ENCODE measurements around the gene PAPSS1.

The PAPSS1 gene

DNA sequence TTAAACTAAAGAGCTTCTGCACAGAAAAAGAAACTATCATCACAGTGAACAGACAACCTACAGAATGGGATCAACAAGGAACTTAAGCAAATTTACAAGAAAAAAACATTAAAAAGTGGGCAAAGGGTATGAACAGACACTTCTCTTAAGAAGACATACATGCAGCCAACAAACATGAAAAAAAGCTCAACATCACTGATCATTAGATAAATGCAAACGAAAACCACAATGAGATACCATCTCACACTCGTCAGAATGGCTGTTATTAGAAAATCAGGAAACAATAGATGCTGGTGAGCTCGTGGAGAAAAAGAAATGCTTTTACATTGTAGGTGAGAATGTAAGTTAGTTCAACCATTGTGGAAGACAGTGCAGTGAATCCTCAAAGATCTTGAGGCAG, 27.8 kb downstream of the PAPSS1 start:
- Histone ChIP-seq H3K36me3 (ENCODE audit: control insufficient read depth in 2 of 2, insufficient read depth in 2 of 2, low read length in 2 of 2) (peaks cover 0 to 4% of the 10 kb centered on the region in 2 donors), H3K27me3 (ENCODE audit: control insufficient read depth in 2 of 2, insufficient read depth in 2 of 2, low read length in 2 of 2) (no peaks in the 10 kb centered on the region), H3K4me1 (ENCODE audit: control insufficient read depth in 2 of 2, insufficient read depth in 2 of 2, low read length in 2 of 2) (no peaks in the 10 kb centered on the region), H3K4me3 (ENCODE audit: low read length in 2 of 2) (no peak overlapping the region), H3K9me3 (ENCODE audit: control insufficient read depth in 2 of 2, low read length in 2 of 2) (no peaks in the 10 kb centered on the region), H3K27ac (ENCODE audit: low read depth in 2 of 2, low read length in 2 of 2) (no peak overlapping the region), H3K9ac (ENCODE audit: low read depth in 1 of 2, low read length in 2 of 2) (no peak overlapping the region)

- H3K9ac ChIP-seq (ENCODE audit: low read depth in 1 of 2, low read length in 2 of 2): no peak overlapping the region
- H3K4me3 ChIP-seq (ENCODE audit: low read length in 2 of 2): no peak overlapping the region
- H3K36me3 ChIP-seq (ENCODE audit: control insufficient read depth in 2 of 2, insufficient read depth in 2 of 2, low read length in 2 of 2): peaks cover 0 to 7% of the 10 kb centered on the region in 2 donors
- H3K27ac ChIP-seq (ENCODE audit: low read depth in 2 of 2, low read length in 2 of 2): no peak overlapping the region
- H3K9me3 ChIP-seq (ENCODE audit: control insufficient read depth in 2 of 2, low read length in 2 of 2): no peaks in the 10 kb centered on the region
- no peaks in the 10 kb centered on the region for H3K27me3 ChIP-seq (ENCODE audit: control insufficient read depth in 2 of 2, insufficient read depth in 2 of 2, low read length in 2 of 2)
- no peaks in the 10 kb centered on the region for H3K4me1 ChIP-seq (ENCODE audit: control insufficient read depth in 2 of 2, insufficient read depth in 2 of 2, low read length in 2 of 2)
These were observed 28.7 kb downstream of the PAPSS1 start for GRCh38 chr4:107691378-107691777.

GRCh38 chr4:107689912-107690587, 30.0 kb downstream of the PAPSS1 start:
- H3K9me3 ChIP-seq (ENCODE audit: control insufficient read depth in 2 of 2, low read length in 2 of 2): no peaks in the 10 kb centered on the region
- H3K27me3 ChIP-seq (ENCODE audit: control insufficient read depth in 2 of 2, insufficient read depth in 2 of 2, low read length in 2 of 2): no peaks in the 10 kb centered on the region
- H3K36me3 ChIP-seq (ENCODE audit: control insufficient read depth in 2 of 2, insufficient read depth in 2 of 2, low read length in 2 of 2): peaks cover 0 to 8% of the 10 kb centered on the region in 2 donors
- no peaks in the 10 kb centered on the region for H3K4me1 ChIP-seq (ENCODE audit: control insufficient read depth in 2 of 2, insufficient read depth in 2 of 2, low read length in 2 of 2)
- H3K9ac ChIP-seq (ENCODE audit: low read depth in 1 of 2, low read length in 2 of 2): no peak overlapping the region
- no peak overlapping the region for H3K27ac ChIP-seq (ENCODE audit: low read depth in 2 of 2, low read length in 2 of 2)
- no peak overlapping the region for H3K4me3 ChIP-seq (ENCODE audit: low read length in 2 of 2)

DNA sequence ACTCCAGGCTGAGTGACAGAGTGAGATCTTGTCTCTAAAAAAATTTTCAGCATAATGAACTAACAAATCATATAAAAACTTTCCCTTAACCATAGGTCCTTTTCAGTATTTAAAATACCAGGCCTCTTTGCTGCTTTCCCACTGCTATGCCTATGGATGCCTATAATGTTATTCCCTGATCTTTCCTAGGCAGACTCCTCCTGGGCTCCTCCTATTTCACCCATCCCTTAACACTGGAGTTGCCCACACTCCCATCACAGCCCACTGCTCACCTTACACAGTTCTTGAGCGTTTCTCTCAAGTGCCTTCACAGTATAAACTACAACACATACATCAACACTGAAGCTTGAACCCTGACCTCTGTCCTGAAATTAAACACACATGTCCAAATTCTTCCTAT, 31.6 kb downstream of the PAPSS1 start:
- H3K27ac ChIP-seq (ENCODE audit: low read depth in 2 of 2, low read length in 2 of 2): no peak overlapping the region
- no peak overlapping the region for H3K4me3 ChIP-seq (ENCODE audit: low read length in 2 of 2)
- H3K9ac ChIP-seq (ENCODE audit: low read depth in 1 of 2, low read length in 2 of 2): no peak overlapping the region
- H3K36me3 ChIP-seq (ENCODE audit: control insufficient read depth in 2 of 2, insufficient read depth in 2 of 2, low read length in 2 of 2): peaks cover 0 to 4% of the 10 kb centered on the region in 2 donors
- H3K9me3 ChIP-seq (ENCODE audit: control insufficient read depth in 2 of 2, low read length in 2 of 2): no peaks in the 10 kb centered on the region
- no peaks in the 10 kb centered on the region for H3K27me3 ChIP-seq (ENCODE audit: control insufficient read depth in 2 of 2, insufficient read depth in 2 of 2, low read length in 2 of 2)
- no peaks in the 10 kb centered on the region for H3K4me1 ChIP-seq (ENCODE audit: control insufficient read depth in 2 of 2, insufficient read depth in 2 of 2, low read length in 2 of 2)

DNA sequence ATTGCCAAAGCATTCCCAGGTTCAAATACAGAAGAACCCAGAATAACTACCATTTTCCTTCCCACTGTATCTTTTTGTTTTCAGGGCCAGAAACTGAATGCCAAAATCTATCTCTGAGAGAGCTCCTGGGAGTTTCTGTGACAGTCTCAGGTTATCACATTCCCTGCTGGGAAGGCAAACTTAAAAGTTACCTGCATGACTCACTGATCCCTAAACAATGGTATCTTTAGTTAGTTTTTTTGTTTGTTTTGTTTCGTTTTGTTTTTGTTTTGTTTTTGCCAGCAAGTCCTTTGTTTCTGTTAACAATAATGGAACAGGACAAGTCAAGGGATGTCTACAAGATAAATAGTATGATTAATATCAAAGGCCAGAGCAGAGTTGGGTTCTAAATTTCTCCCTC, 34.3 kb downstream of the PAPSS1 start:
- Histone ChIP-seq H3K27ac (ENCODE audit: low read depth in 2 of 2, low read length in 2 of 2) (no peak overlapping the region), H3K9ac (ENCODE audit: low read depth in 1 of 2, low read length in 2 of 2) (no peak overlapping the region), H3K36me3 (ENCODE audit: control insufficient read depth in 2 of 2, insufficient read depth in 2 of 2, low read length in 2 of 2) (peaks cover 4 to 9% of the 10 kb centered on the region in 2 donors), H3K27me3 (ENCODE audit: control insufficient read depth in 2 of 2, insufficient read depth in 2 of 2, low read length in 2 of 2) (no peaks in the 10 kb centered on the region), H3K4me1 (ENCODE audit: control insufficient read depth in 2 of 2, insufficient read depth in 2 of 2, low read length in 2 of 2) (no peaks in the 10 kb centered on the region), H3K4me3 (ENCODE audit: low read length in 2 of 2) (no peak overlapping the region), H3K9me3 (ENCODE audit: control insufficient read depth in 2 of 2, low read length in 2 of 2) (no peaks in the 10 kb centered on the region)

DNA sequence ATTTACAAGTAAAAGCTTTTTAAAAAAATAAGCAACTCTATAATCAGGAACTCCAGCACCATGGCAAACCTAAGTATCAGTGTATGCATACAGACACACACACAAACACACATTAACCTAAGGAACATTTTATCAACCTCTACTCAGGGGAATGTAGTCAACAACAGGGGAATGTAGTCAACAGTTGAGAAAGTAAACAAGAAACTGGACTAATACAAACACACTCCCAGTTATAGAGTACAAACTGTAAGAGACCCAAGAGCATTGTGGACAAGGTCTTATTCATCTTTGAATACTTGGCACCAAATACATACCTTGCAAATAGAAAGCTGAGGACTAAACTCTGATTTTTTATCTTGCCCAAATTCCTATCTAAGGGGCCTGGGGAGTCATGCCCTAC, 36.2 kb downstream of the PAPSS1 start:
- Histone ChIP-seq H3K9me3 (ENCODE audit: control insufficient read depth in 2 of 2, low read length in 2 of 2) (no peaks in the 10 kb centered on the region), H3K4me3 (ENCODE audit: low read length in 2 of 2) (no peak overlapping the region), H3K9ac (ENCODE audit: low read depth in 1 of 2, low read length in 2 of 2) (no peak overlapping the region), H3K4me1 (ENCODE audit: control insufficient read depth in 2 of 2, insufficient read depth in 2 of 2, low read length in 2 of 2) (no peaks in the 10 kb centered on the region), H3K36me3 (ENCODE audit: control insufficient read depth in 2 of 2, insufficient read depth in 2 of 2, low read length in 2 of 2) (peaks cover 6 to 14% of the 10 kb centered on the region in 2 donors), H3K27me3 (ENCODE audit: control insufficient read depth in 2 of 2, insufficient read depth in 2 of 2, low read length in 2 of 2) (no peaks in the 10 kb centered on the region), H3K27ac (ENCODE audit: low read depth in 2 of 2, low read length in 2 of 2) (no peak overlapping the region)

- Histone ChIP-seq H3K27ac (ENCODE audit: low read depth in 2 of 2, low read length in 2 of 2) (no peak overlapping the region), H3K4me1 (ENCODE audit: control insufficient read depth in 2 of 2, insufficient read depth in 2 of 2, low read length in 2 of 2) (no peaks in the 10 kb centered on the region), H3K36me3 (ENCODE audit: control insufficient read depth in 2 of 2, insufficient read depth in 2 of 2, low read length in 2 of 2) (peaks cover 6 to 16% of the 10 kb centered on the region in 2 donors)
These were observed 37.7 kb downstream of the PAPSS1 start for GRCh38 chr4:107682306-107682705.

DNA sequence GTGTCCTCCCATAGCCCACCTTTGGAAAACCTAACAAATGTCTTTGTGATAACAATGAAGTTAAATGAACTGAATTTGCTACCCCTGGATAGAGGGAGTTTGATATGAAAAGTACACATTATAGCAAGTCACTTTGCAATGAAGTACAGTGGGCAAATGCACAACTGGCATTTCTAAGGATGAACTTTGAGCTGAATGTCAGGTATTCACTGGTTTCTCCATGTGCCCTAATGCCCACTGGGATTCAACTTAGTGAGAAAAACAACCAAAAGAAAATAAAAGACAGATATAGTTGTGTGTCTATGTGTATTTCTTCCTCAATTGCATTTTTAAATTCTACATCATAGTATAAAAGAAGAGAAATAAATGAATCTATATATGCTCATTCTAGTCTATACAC, 51.0 kb downstream of the PAPSS1 start:
- no peak overlapping the region for H3K9ac ChIP-seq (ENCODE audit: low read depth in 1 of 2, low read length in 2 of 2)
- no peaks in the 10 kb centered on the region for H3K27me3 ChIP-seq (ENCODE audit: control insufficient read depth in 2 of 2, insufficient read depth in 2 of 2, low read length in 2 of 2)
- no peaks in the 10 kb centered on the region for H3K36me3 ChIP-seq (ENCODE audit: control insufficient read depth in 2 of 2, insufficient read depth in 2 of 2, low read length in 2 of 2)
- no peak overlapping the region for H3K27ac ChIP-seq (ENCODE audit: low read depth in 2 of 2, low read length in 2 of 2)
- no peaks in the 10 kb centered on the region for H3K4me1 ChIP-seq (ENCODE audit: control insufficient read depth in 2 of 2, insufficient read depth in 2 of 2, low read length in 2 of 2)
- H3K9me3 ChIP-seq (ENCODE audit: control insufficient read depth in 2 of 2, low read length in 2 of 2): no peaks in the 10 kb centered on the region
- H3K4me3 ChIP-seq (ENCODE audit: low read length in 2 of 2): no peak overlapping the region

More at GRCh38 chr4:107682306-107682705, 37.7 kb downstream of the PAPSS1 start:
- no peak overlapping the region for H3K4me3 ChIP-seq (ENCODE audit: low read length in 2 of 2)
- H3K9ac ChIP-seq (ENCODE audit: low read depth in 1 of 2, low read length in 2 of 2): no peak overlapping the region
- no peaks in the 10 kb centered on the region for H3K27me3 ChIP-seq (ENCODE audit: control insufficient read depth in 2 of 2, insufficient read depth in 2 of 2, low read length in 2 of 2)
- H3K9me3 ChIP-seq (ENCODE audit: control insufficient read depth in 2 of 2, low read length in 2 of 2): no peaks in the 10 kb centered on the region

GRCh38 chr4:107666134-107666533, 53.9 kb downstream of the PAPSS1 start:
- Histone ChIP-seq H3K9me3 (ENCODE audit: control insufficient read depth in 2 of 2, low read length in 2 of 2) (no peaks in the 10 kb centered on the region), H3K27me3 (ENCODE audit: control insufficient read depth in 2 of 2, insufficient read depth in 2 of 2, low read length in 2 of 2) (no peaks in the 10 kb centered on the region), H3K36me3 (ENCODE audit: control insufficient read depth in 2 of 2, insufficient read depth in 2 of 2, low read length in 2 of 2) (no peaks in the 10 kb centered on the region), H3K4me1 (ENCODE audit: control insufficient read depth in 2 of 2, insufficient read depth in 2 of 2, low read length in 2 of 2) (no peaks in the 10 kb centered on the region), H3K27ac (ENCODE audit: low read depth in 2 of 2, low read length in 2 of 2) (no peak overlapping the region), H3K4me3 (ENCODE audit: low read length in 2 of 2) (no peak overlapping the region), H3K9ac (ENCODE audit: low read depth in 1 of 2, low read length in 2 of 2) (no peak overlapping the region)

- Histone ChIP-seq H3K9me3 (ENCODE audit: control insufficient read depth in 2 of 2, low read length in 2 of 2) (no peaks in the 10 kb centered on the region), H3K27me3 (ENCODE audit: control insufficient read depth in 2 of 2, insufficient read depth in 2 of 2, low read length in 2 of 2) (no peaks in the 10 kb centered on the region), H3K4me3 (ENCODE audit: low read length in 2 of 2) (no peak overlapping the region), H3K9ac (ENCODE audit: low read depth in 1 of 2, low read length in 2 of 2) (no peak overlapping the region), H3K4me1 (ENCODE audit: control insufficient read depth in 2 of 2, insufficient read depth in 2 of 2, low read length in 2 of 2) (no peaks in the 10 kb centered on the region), H3K36me3 (ENCODE audit: control insufficient read depth in 2 of 2, insufficient read depth in 2 of 2, low read length in 2 of 2) (no peaks in the 10 kb centered on the region), H3K27ac (ENCODE audit: low read depth in 2 of 2, low read length in 2 of 2) (no peak overlapping the region)
These were observed 55.0 kb downstream of the PAPSS1 start for GRCh38 chr4:107665001-107665400.

All from mucosa of rectum (tissue), 2 donors.